Measurements from ENCODE around the gene PPRC1.

Gene PPRC1

GRCh38 chr10:102113261-102113955, 19.4 kb upstream of the PPRC1 start:
- peak overlapping the region; percentile 81 for H3K4me3 ChIP-seq (ENCODE audit: low read depth, low read length)
- DNase-seq (ENCODE audit: low read depth), result no peak
- no peak for TF ChIP-seq CTCF (IDR thresholded peaks at IDR 0.05; ENCODE audit: control insufficient read depth, extremely low read depth, insufficient read depth)

- peak overlapping the region; percentile 81 for H3K4me3 ChIP-seq (ENCODE audit: low read depth, low read length)
- TF ChIP-seq CTCF (IDR thresholded peaks at IDR 0.05; ENCODE audit: control insufficient read depth, extremely low read depth, insufficient read depth), result no peak
- no peak for DNase-seq (ENCODE audit: low read depth)
These were observed 18.6 kb upstream of the PPRC1 start for GRCh38 chr10:102113956-102114857.

GRCh38 chr10:102114861-102115618, 17.8 kb upstream of the PPRC1 start:
- no peak for DNase-seq (ENCODE audit: low read depth)
- no peak for TF ChIP-seq CTCF (IDR thresholded peaks at IDR 0.05; ENCODE audit: control insufficient read depth, extremely low read depth, insufficient read depth)

GRCh38 chr10:102115775-102116174, 17.1 kb upstream of the PPRC1 start:
- no peak for DNase-seq (ENCODE audit: low read depth)
- no peak for TF ChIP-seq CTCF (IDR thresholded peaks at IDR 0.05; ENCODE audit: control insufficient read depth, extremely low read depth, insufficient read depth)
- peak overlapping the region; percentile 81 for H3K4me3 ChIP-seq (ENCODE audit: low read depth, low read length)

More at GRCh38 chr10:102114861-102115618, 17.8 kb upstream of the PPRC1 start:
- peak overlapping the region; percentile 81 for H3K4me3 ChIP-seq (ENCODE audit: low read depth, low read length)

- H3K4me3 ChIP-seq (ENCODE audit: low read depth, low read length), result peak overlapping the region; percentile 96
- TF ChIP-seq CTCF (IDR thresholded peaks at IDR 0.05; ENCODE audit: control insufficient read depth, extremely low read depth, insufficient read depth), result no peak
- no peak for DNase-seq (ENCODE audit: low read depth)
These were observed 16.2 kb upstream of the PPRC1 start for GRCh38 chr10:102116656-102117055.

- no peak for DNase-seq (ENCODE audit: low read depth)
- TF ChIP-seq CTCF (IDR thresholded peaks at IDR 0.05; ENCODE audit: control insufficient read depth, extremely low read depth, insufficient read depth), result 0 out of 2 replicates have a peak, but pooled peaks have one; percentile 10
- peak overlapping the region; percentile 96 for H3K4me3 ChIP-seq (ENCODE audit: low read depth, low read length)
These were observed 15.3 kb upstream of the PPRC1 start for GRCh38 chr10:102117391-102118159.
